Erythroblast (primary cell): ENCODE data around the gene DQX1.

Source experiments
- GATA1 ChIP-seq: IDR thresholded peaks from 2 replicates; pipeline ENCODE4 v1.6.1; 2011; ENCODE audit warnings: low read depth, mild to moderate bottlenecking, control low read depth, low read length, moderate library complexity
- POLR2A ChIP-seq: IDR thresholded peaks from 2 replicates; pipeline ENCODE4 v1.6.1; 2011; ENCODE audit warnings: mild to moderate bottlenecking, low read length

GRCh38 chr2:74496997-74497776 is 28.8 kb downstream of the DQX1 start:
- no peak for TF ChIP-seq POLR2A
- no peak for TF ChIP-seq GATA1
